ENCODE results near the gene RABIF.
"Not testable (repeated sequence)": the region's sequence is repeated elsewhere in the genome, so short reads cannot be mapped to it uniquely, and the experiment has no call there.

RABIF gene

GRCh38 chr1:202903808-202904207, 14.9 kb upstream of the RABIF start:
- H3K9me3 Mint-ChIP-seq, H3K4me3 Mint-ChIP-seq, ATAC-seq, H3K27me3 Mint-ChIP-seq, DNase-seq, H3K27ac Mint-ChIP-seq, H3K4me1 Mint-ChIP-seq: not testable (repeated sequence)
- peaks cover 20% of the 10 kb centered on the region for H3K36me3 Mint-ChIP-seq (ENCODE audit: low read depth)

- no peaks in the 10 kb centered on the region for H3K27me3 Mint-ChIP-seq
- no peaks in the 10 kb centered on the region for H3K9me3 Mint-ChIP-seq
- H3K27ac Mint-ChIP-seq, result no peak overlapping the region
- DNase-seq (no peak), ATAC-seq (no peak)
- no peak overlapping the region for H3K4me3 Mint-ChIP-seq
- no peaks in the 10 kb centered on the region for H3K4me1 Mint-ChIP-seq
- H3K36me3 Mint-ChIP-seq (ENCODE audit: low read depth), result peaks cover 31% of the 10 kb centered on the region
These were observed 12.6 kb upstream of the RABIF start for GRCh38 chr1:202901555-202901954.

- Mint-ChIP-seq H3K36me3 (ENCODE audit: low read depth) (peaks cover 41% of the 10 kb centered on the region), H3K4me1 (peaks cover 17% of the 10 kb centered on the region), H3K27ac (no peak overlapping the region), H3K27me3 (no peaks in the 10 kb centered on the region), H3K4me3 (no peak overlapping the region), H3K9me3 (no peaks in the 10 kb centered on the region)
- ATAC-seq, result no peak
- DNase-seq, result no peak
These were observed 3.6 kb upstream of the RABIF start for GRCh38 chr1:202892501-202892900.

- H3K4me1 Mint-ChIP-seq, result peaks cover 21% of the 10 kb centered on the region
- no peak overlapping the region for H3K4me3 Mint-ChIP-seq
- H3K27me3 Mint-ChIP-seq, result no peaks in the 10 kb centered on the region
- no peak overlapping the region for H3K27ac Mint-ChIP-seq
- no peaks in the 10 kb centered on the region for H3K9me3 Mint-ChIP-seq
- no peak for ATAC-seq
- peaks cover 32% of the 10 kb centered on the region for H3K36me3 Mint-ChIP-seq (ENCODE audit: low read depth)
- no peak for DNase-seq
These were observed 1.4 kb upstream of the RABIF start for GRCh38 chr1:202890392-202890791.

GRCh38 chr1:202888221-202888530, 773 bp downstream of the RABIF start:
- Mint-ChIP-seq H3K27ac (peak overlapping the region; percentile 92), H3K4me1 (peaks cover 24% of the 10 kb centered on the region), H3K4me3 (peak overlapping the region; percentile 93), H3K9me3 (no peaks in the 10 kb centered on the region), H3K27me3 (no peaks in the 10 kb centered on the region), H3K36me3 (ENCODE audit: low read depth) (peaks cover 16% of the 10 kb centered on the region)
- ATAC-seq, result no peak
- DNase-seq, result no peak

GRCh38 chr1:202880961-202881460, 7.9 kb downstream of the RABIF start:
- DNase-seq (no peak), ATAC-seq (no peak)
- Mint-ChIP-seq H3K27me3 (no peaks in the 10 kb centered on the region), H3K27ac (no peak overlapping the region), H3K9me3 (no peaks in the 10 kb centered on the region), H3K4me1 (peaks cover 3% of the 10 kb centered on the region), H3K4me3 (no peak overlapping the region), H3K36me3 (ENCODE audit: low read depth) (peaks cover 13% of the 10 kb centered on the region)

- Mint-ChIP-seq H3K36me3 (ENCODE audit: low read depth) (peaks cover 13% of the 10 kb centered on the region), H3K4me1 (peaks cover 3% of the 10 kb centered on the region), H3K4me3 (no peak overlapping the region), H3K27ac (no peak overlapping the region), H3K27me3 (no peaks in the 10 kb centered on the region), H3K9me3 (no peaks in the 10 kb centered on the region)
- no peak for DNase-seq
- no peak for ATAC-seq
These were observed 8.9 kb downstream of the RABIF start for GRCh38 chr1:202880062-202880461.

DNA sequence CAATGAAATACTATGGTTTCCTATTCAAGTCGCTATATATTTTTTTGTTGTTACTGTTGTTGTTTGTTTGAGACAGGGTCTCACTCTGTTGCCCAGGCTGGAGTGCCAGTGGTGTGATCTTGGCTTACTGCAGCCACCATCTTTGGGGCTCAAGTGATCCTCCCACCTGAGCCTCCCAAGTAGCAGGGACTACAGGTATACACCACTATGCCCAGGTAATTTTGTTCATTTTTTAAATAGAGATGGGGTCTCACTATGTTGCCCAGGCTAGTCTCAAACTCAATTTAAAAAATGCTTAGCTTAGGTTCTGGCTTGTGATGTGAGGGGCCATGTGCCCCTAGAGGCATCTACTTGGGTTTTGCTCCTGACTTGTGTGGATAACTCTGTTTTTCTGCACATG, 9.8 kb downstream of the RABIF start:
- Mint-ChIP-seq H3K27ac (no peak overlapping the region), H3K4me3 (no peak overlapping the region), H3K4me1 (peaks cover 3% of the 10 kb centered on the region), H3K9me3 (no peaks in the 10 kb centered on the region), H3K36me3 (ENCODE audit: low read depth) (peaks cover 13% of the 10 kb centered on the region), H3K27me3 (no peaks in the 10 kb centered on the region)
- DNase-seq, result no peak
- ATAC-seq, result no peak

DNA sequence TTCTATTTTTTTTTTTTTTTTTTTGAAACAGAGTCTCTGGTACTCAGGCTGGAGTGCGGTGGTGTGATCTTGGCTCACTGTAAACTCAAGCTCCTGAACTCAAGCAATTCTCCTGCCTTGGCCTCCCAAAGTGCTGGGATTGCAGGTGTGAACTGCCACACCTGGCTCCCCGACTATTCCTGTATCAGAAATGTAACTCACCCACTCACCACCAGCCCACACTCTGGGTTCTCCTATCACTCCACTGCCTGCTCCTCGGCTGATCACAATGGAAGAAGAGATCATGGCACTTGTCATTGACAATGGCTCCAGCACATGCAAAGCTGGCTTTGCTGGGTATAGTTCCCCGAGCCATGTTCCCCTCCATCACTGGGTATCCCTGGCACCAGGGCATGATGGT, 15.9 kb downstream of the RABIF start:
- ATAC-seq, result no peak
- no peaks in the 10 kb centered on the region for H3K9me3 Mint-ChIP-seq
- H3K4me3 Mint-ChIP-seq, result no peak overlapping the region
- H3K4me1 Mint-ChIP-seq, result no peaks in the 10 kb centered on the region
- DNase-seq, result no peak
- no peaks in the 10 kb centered on the region for H3K36me3 Mint-ChIP-seq (ENCODE audit: low read depth)
- H3K27me3 Mint-ChIP-seq, result peaks cover 2% of the 10 kb centered on the region
- H3K27ac Mint-ChIP-seq, result no peak overlapping the region

DNA sequence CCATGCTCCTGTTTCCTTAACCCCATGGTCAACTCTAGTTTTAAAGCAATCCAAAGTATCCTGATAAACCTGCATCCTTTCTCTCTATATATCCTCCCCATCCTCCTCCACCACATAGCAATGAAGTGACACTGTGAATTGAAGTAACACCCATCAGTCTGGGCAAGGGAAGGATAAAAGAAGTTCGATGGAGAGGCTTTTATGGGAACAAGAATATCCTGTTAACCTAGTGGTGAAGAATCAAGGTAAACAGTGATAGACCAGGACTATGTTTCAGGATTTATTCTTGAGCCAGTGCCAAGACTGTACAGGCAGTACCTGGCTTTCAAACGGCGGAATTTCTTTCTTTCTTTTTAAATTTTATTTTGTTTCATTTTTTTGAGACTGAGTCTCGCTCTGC, 17.6 kb downstream of the RABIF start:
- DNase-seq (no peak), ATAC-seq (no peak)
- Mint-ChIP-seq H3K27me3 (peaks cover 5% of the 10 kb centered on the region), H3K4me3 (no peak overlapping the region), H3K9me3 (no peaks in the 10 kb centered on the region), H3K27ac (no peak overlapping the region), H3K4me1 (no peaks in the 10 kb centered on the region), H3K36me3 (ENCODE audit: low read depth) (no peaks in the 10 kb centered on the region)

GRCh38 chr1:202862679-202863560, 26.0 kb downstream of the RABIF start:
- H3K27me3 Mint-ChIP-seq, result peaks cover 53% of the 10 kb centered on the region
- ATAC-seq, result no peak
- no peak overlapping the region for H3K4me3 Mint-ChIP-seq
- H3K27ac Mint-ChIP-seq, result no peak overlapping the region
- H3K9me3 Mint-ChIP-seq, result no peaks in the 10 kb centered on the region
- peaks cover 5% of the 10 kb centered on the region for H3K4me1 Mint-ChIP-seq
- no peaks in the 10 kb centered on the region for H3K36me3 Mint-ChIP-seq (ENCODE audit: low read depth)
- no peak for DNase-seq

DNA sequence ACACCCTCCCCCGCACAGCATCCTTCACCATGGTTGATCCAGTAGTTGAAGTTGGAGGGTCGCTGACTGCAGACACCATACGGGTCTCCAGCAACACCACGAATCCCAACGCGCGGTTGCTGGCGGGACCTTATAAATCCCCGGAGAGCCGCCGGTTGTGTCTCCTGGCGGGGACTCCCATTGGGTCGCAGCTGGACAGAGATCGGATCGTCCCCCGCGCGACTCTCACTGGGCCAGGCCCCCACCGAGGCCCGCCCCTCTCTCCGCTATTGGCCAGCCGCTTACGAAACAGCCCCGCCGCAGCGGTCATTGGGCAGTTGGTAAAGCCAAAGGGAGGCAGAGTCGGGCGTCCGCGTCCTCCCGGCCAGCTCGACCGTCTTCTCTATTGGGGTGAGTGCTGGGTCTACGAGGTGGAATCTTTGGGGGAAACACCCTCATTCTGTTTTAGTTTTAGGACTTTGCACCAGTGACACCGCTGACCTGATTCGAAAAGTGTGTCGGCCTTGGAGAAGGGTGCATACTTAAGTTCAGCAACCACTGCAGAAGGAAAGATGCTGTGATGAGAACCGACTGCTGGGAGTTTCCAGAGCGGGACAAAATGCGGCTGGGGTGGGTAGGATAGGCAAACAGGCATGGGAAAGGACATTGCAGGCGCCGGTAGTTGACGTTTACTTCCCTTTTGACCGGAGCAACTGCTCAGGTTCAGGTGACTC, 27.4 kb downstream of the RABIF start:
- Mint-ChIP-seq H3K4me3 (peak overlapping the region; percentile 74), H3K9me3 (no peaks in the 10 kb centered on the region), H3K4me1 (peaks cover 5% of the 10 kb centered on the region), H3K36me3 (ENCODE audit: low read depth) (no peaks in the 10 kb centered on the region), H3K27ac (no peak overlapping the region), H3K27me3 (peaks cover 52% of the 10 kb centered on the region)
- ATAC-seq (peak; percentile 85), DNase-seq (peak; percentile 61)

- Mint-ChIP-seq H3K27me3 (peaks cover 47% of the 10 kb centered on the region), H3K4me1 (peaks cover 5% of the 10 kb centered on the region), H3K27ac (no peak overlapping the region), H3K4me3 (peak overlapping the region; percentile 74), H3K9me3 (no peaks in the 10 kb centered on the region), H3K36me3 (ENCODE audit: low read depth) (no peaks in the 10 kb centered on the region)
- DNase-seq (peak; percentile 43), ATAC-seq (peak; percentile 65)
These were observed 28.1 kb downstream of the RABIF start for GRCh38 chr1:202860744-202861419.

DNA sequence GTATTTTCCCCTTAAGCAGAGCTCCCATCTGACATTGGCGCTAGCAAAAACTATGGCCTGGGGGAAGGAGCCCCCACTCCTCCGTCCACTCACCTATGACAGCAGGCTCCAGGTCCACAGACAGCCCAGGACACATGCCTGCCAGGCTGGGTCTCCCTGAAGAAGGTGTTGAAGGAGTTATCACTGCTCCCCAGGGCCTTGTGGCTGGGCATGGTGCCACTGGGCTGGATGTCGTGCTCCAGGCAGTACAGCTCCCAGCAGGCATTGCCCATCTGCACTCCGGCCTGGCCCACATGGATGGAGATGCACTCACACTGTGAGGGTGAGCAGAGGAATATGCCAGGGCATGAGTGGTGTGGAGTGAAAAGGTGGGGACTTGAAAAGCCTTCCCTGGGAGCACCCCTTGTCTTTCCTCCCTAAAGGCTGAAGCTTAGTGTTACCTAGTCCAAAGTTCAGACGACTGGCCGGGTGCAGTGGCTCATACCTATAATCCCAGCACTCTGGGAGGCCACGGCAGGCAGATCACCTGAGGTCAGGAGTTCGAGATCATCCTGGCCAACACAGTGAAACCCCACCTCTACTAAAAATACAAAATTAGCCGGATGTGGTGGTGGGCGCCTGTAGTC, 30.0 kb downstream of the RABIF start:
- H3K4me3 Mint-ChIP-seq, result no peak overlapping the region
- no peak for ATAC-seq
- H3K36me3 Mint-ChIP-seq (ENCODE audit: low read depth), result no peaks in the 10 kb centered on the region
- peaks cover 40% of the 10 kb centered on the region for H3K27me3 Mint-ChIP-seq
- H3K27ac Mint-ChIP-seq, result no peak overlapping the region
- peaks cover 5% of the 10 kb centered on the region for H3K4me1 Mint-ChIP-seq
- no peak for DNase-seq
- no peaks in the 10 kb centered on the region for H3K9me3 Mint-ChIP-seq

All from activated naive CD8-positive, alpha-beta T cell treated with anti-CD3 and anti-CD28 coated beads, Interleukin-2, amount 50 U/mL, for 24 hours (primary cell).